SU-DHL-6 (cell line): ENCODE measurements around the gene GLIS2.

Experiments used
- H2AFZ ChIP-seq: fragments of 200-600 bp; sonication (generic); 2 replicates; pipeline ENCODE4 v1.6.1; 2014; ENCODE audit warnings: low read depth, mild to moderate bottlenecking, moderate library complexity, mixed read lengths, antibody characterized with exemption, low read length; ENCODE audit not compliant: severe bottlenecking
- H3F3A ChIP-seq: fragments of 200-600 bp; shearing (Covaris generic); 2 replicates; pipeline ENCODE4 v1.6.0; 2016; ENCODE audit warnings: antibody characterized with exemption, mild to moderate bottlenecking; ENCODE audit not compliant: insufficient read depth
- H3K27ac ChIP-seq: fragments of 200-600 bp; sonication (generic); 2 replicates; pipeline ENCODE4 v1.5.1; 2016; ENCODE audit warnings: low read depth, mild to moderate bottlenecking, low read length, moderate library complexity, mixed read lengths
- H3K27me3 ChIP-seq: fragments of 200-600 bp; sonication (generic), shearing (Covaris generic); 2 replicates; pipeline ENCODE4 v1.6.0; 2014; ENCODE audit warnings: mild to moderate bottlenecking, low read length
- H3K36me3 ChIP-seq: fragments of 200-600 bp; sonication (generic); 2 replicates; pipeline ENCODE4 v1.6.1; 2014; ENCODE audit warnings: mild to moderate bottlenecking, low read length, mixed read lengths
- H3K4me2 ChIP-seq: fragments of 300-600, 200-600 bp; shearing (Covaris generic), sonication (generic); 2 replicates; pipeline ENCODE4 v1.6.0; 2014; ENCODE audit warnings: low read length, low read depth, mild to moderate bottlenecking; ENCODE audit not compliant: poor library complexity, severe bottlenecking
- H3K4me3 ChIP-seq: fragments of 200-600 bp; sonication (generic); 2 replicates; pipeline ENCODE4 v1.5.1; 2014; ENCODE audit warnings: antibody characterized with exemption, low read length, mild to moderate bottlenecking, mixed read lengths; ENCODE audit not compliant: insufficient read depth, poor library complexity, severe bottlenecking
- H3K79me2 ChIP-seq: fragments of 200-600 bp; sonication (generic); 2 replicates; pipeline ENCODE4 v1.6.1; 2014; ENCODE audit warnings: mild to moderate bottlenecking, low read length, moderate library complexity; ENCODE audit not compliant: insufficient read depth
- H3K9ac ChIP-seq: fragments of 200-600 bp; sonication (generic); 2 replicates; pipeline ENCODE4 v1.7.0; 2014; ENCODE audit warnings: mild to moderate bottlenecking, low read length
- H3K9me2 ChIP-seq: fragments of 200-600 bp; sonication (generic); replicated peaks from 2 replicates; pipeline ENCODE4 v1.6.1; 2014; ENCODE audit warnings: low read length; ENCODE audit not compliant: insufficient read depth
- H3K9me3 ChIP-seq: fragments of 200-600 bp; sonication (generic); 2 replicates; pipeline ENCODE4 v1.6.1; 2014; ENCODE audit warnings: low read length, mixed read lengths; ENCODE audit not compliant: insufficient read depth
- H4K20me1 ChIP-seq: fragments of 200-600 bp; sonication (generic); 2 replicates; pipeline ENCODE4 v1.6.1; 2014; ENCODE audit warnings: low read depth, mild to moderate bottlenecking, antibody characterized with exemption, low read length, moderate library complexity, mixed read lengths
- CTCF ChIP-seq: fragments of 200-600 bp; sonication (generic); IDR thresholded peaks from one replicate; pipeline ENCODE4 v1.5.1; 2017; ENCODE audit warnings: antibody characterized with exemption, mild to moderate bottlenecking, low read length, moderate library complexity; ENCODE audit not compliant: insufficient read depth, poor library complexity, severe bottlenecking
- EZH2phosphoT487 ChIP-seq: fragments of 200-600 bp; sonication (generic), shearing (Covaris generic); conservative IDR thresholded peaks from 2 replicates; pipeline ENCODE4 v1.6.1; 2018; ENCODE audit warnings: mild to moderate bottlenecking, antibody characterized with exemption, low read length, moderate library complexity, mixed read lengths

Gene GLIS2

GRCh38 chr16:4351880-4352279 lies 36.0 kb downstream of the GLIS2 start:
- peak overlapping the region; percentile 85 for H3K9ac ChIP-seq

GRCh38 chr16:4352843-4353242 lies 37.0 kb downstream of the GLIS2 start:
- peaks cover 32% of the 10 kb centered on the region for H3K79me2 ChIP-seq
- H4K20me1 ChIP-seq: no peaks in the 10 kb centered on the region
- TF ChIP-seq CTCF (no peak), EZH2phosphoT487 (no peak)
- no peaks in the 10 kb centered on the region for H3K9me2 ChIP-seq
- no peaks in the 10 kb centered on the region for H3K36me3 ChIP-seq
- H3K27ac ChIP-seq: no peak overlapping the region
- no peak overlapping the region for H2AFZ ChIP-seq
- H3K9me3 ChIP-seq: no peaks in the 10 kb centered on the region
- no peaks in the 10 kb centered on the region for H3K27me3 ChIP-seq
- H3K4me2 ChIP-seq: no peak overlapping the region
- H3K4me3 ChIP-seq: no peak overlapping the region
- H3K9ac ChIP-seq: no peak overlapping the region
- H3F3A ChIP-seq: 0 out of 2 replicates have a peak, but pooled peaks cover 4% of the 10 kb centered on the region

More at GRCh38 chr16:4351880-4352279, 36.0 kb downstream of the GLIS2 start:
- Histone ChIP-seq H3K4me2 (peak overlapping the region; percentile 50), H2AFZ (peak overlapping the region; percentile 64), H3K9me2 (no peaks in the 10 kb centered on the region), H3K27me3 (no peaks in the 10 kb centered on the region), H3F3A (0 out of 2 replicates have a peak, but pooled peaks cover 4% of the 10 kb centered on the region), H3K4me3 (no peak overlapping the region), H4K20me1 (no peaks in the 10 kb centered on the region), H3K27ac (peak overlapping the region; percentile 36), H3K36me3 (no peaks in the 10 kb centered on the region), H3K79me2 (peaks cover 42% of the 10 kb centered on the region), H3K9me3 (no peaks in the 10 kb centered on the region)
- TF ChIP-seq CTCF (no peak), EZH2phosphoT487 (no peak)

- H3K79me2 ChIP-seq: peaks cover 24% of the 10 kb centered on the region
- no peak overlapping the region for H3K9ac ChIP-seq
- no peak for TF ChIP-seq CTCF
- no peak for TF ChIP-seq EZH2phosphoT487
- H3F3A ChIP-seq: 0 out of 2 replicates have a peak, but pooled peaks cover 4% of the 10 kb centered on the region
- no peak overlapping the region for H2AFZ ChIP-seq
- no peak overlapping the region for H3K4me2 ChIP-seq
- no peaks in the 10 kb centered on the region for H3K9me3 ChIP-seq
- no peaks in the 10 kb centered on the region for H4K20me1 ChIP-seq
- no peaks in the 10 kb centered on the region for H3K27me3 ChIP-seq
- H3K27ac ChIP-seq: no peak overlapping the region
- peaks cover 3% of the 10 kb centered on the region; the same call in 1 of the 2 replicates for H3K36me3 ChIP-seq
- no peak overlapping the region for H3K4me3 ChIP-seq
- H3K9me2 ChIP-seq: no peaks in the 10 kb centered on the region
Measured at GRCh38 chr16:4353675-4354074, 37.8 kb downstream of the GLIS2 start.
